Transverse colon (tissue), 4 donors: Measurements from ENCODE around the gene POLR3GL. TPM values are rescaled to one million over a fixed set of nuclear protein-coding genes. Genes with fewer than 3 reads are reported as not detected.

ENCODE experiments used
- DNase-seq: peaks from one replicate; pipeline ENCODE4 v3.0.0-alpha.2; 2019
- H3K27ac ChIP-seq, 4 donors: fragments of 200-600 bp; sonication (generic); 2 replicates each; pipeline ENCODE4 v1.5.1; 2016 to 2018; ENCODE audit warnings: inconsistent platforms in 4 of 4
- H3K27me3 ChIP-seq: fragments of 200-600 bp; sonication (generic); 2 replicates; pipeline ENCODE4 v1.5.1; 2017; ENCODE audit warnings: inconsistent platforms
- H3K36me3 ChIP-seq, 4 donors: fragments of 200-600 bp; sonication (generic); 2 replicates each; pipeline ENCODE4 v1.5.1; 2017 to 2019; ENCODE audit warnings: inconsistent platforms in 4 of 4
- H3K4me1 ChIP-seq, 4 donors: fragments of 200-600 bp; sonication (generic); 2 replicates each; pipeline ENCODE4 v1.5.1; 2017 to 2020; ENCODE audit warnings: inconsistent platforms in 4 of 4
- H3K4me3 ChIP-seq, 4 donors: fragments of 200-600 bp; sonication (generic); 1 replicate in 1 of 4; 2 replicates in 3 of 4; pipeline versions ENCODE4 v1.5.1 to v1.6.1; 2017 to 2019; ENCODE audit warnings: inconsistent platforms in 4 of 4
- H3K9me3 ChIP-seq, 2 donors: fragments of 200-600 bp; sonication (generic); 2 replicates each; pipeline ENCODE4 v1.5.1; 2017 to 2019; ENCODE audit warnings: inconsistent platforms in 2 of 2
- CTCF ChIP-seq, 5 experiments: fragments of 200-600 bp in 3 of 5; fragments of 450-650 bp in 2 of 5; sonication (generic) in 3 of 5; IDR thresholded peaks; 1 replicate in 2 of 5; 2 replicates in 3 of 5; pipeline ENCODE4 v1.5.1; 2016 to 2017; ENCODE audit warnings: antibody characterized with exemption in 5 of 5, inconsistent platforms in 3 of 5, mild to moderate bottlenecking in 2 of 5, moderate library complexity in 1 of 5
- EP300 ChIP-seq: sonication (generic); formaldehyde crosslinking; IDR thresholded peaks from one replicate; pipeline ENCODE4 v1.6.1; 2017; ENCODE audit warnings: antibody characterized with exemption, low read depth
- POLR2A ChIP-seq: fragments of 450-650 bp; IDR thresholded peaks from one replicate; pipeline ENCODE4 v1.6.1; 2016; ENCODE audit warnings: antibody characterized with exemption, mild to moderate bottlenecking, moderate library complexity
- POLR2AphosphoS5 ChIP-seq, 3 donors: sonication (generic); formaldehyde crosslinking; IDR thresholded peaks; one replicate each; pipeline ENCODE4 v1.6.1; 2016; ENCODE audit warnings: antibody characterized with exemption in 3 of 3
- WGBS, 2 donors: methylation state at CpG; one replicate each; pipeline ENCODE4 v1.1.5; 2018; ENCODE audit warnings: low coverage in 1 of 2; 5-methylcytosine and 5-hydroxymethylcytosine counted together
- in situ Hi-C, 4 donors: fragments of 200-750 bp; cut with MboI; loops; one replicate each; pipeline versions ENCODE4 v1.15.0 to v1.15.1; 2017; ENCODE audit warnings: low sequenced_read_pairs in 3 of 4, low pct_ligation_motif_present in 1 of 4, low pct_unique_long_range_greater_than_20kb in 1 of 4
- intact Hi-C: fragments of 100-400 bp; cut with DNase I; formaldehyde crosslinking; loops from one replicate; pipeline ENCODE4 v1.15.1; 2023; ENCODE audit warnings: low total_unique reads
- total RNA-seq, 4 donors: library from RNA; depleted of rRNA; stranded (reverse); fragments of >200 nt; gene quantifications; one replicate each; pipeline ENCODE4 v1.1.0, GENCODE V29; 2016

The POLR3GL gene
- total RNA-seq, 4 donors from 2014 or later, result 1.2 to 23.7 (median 14.4) TPM

- Histone ChIP-seq H3K27ac (peak overlapping the region; percentile 87 to 95 (median 90)), H3K9me3 (no peaks in the 10 kb centered on the region), H3K27me3 (peaks cover 36% of the 10 kb centered on the region), H3K4me1 (peaks cover 31 to 84% (median 64%) of the 10 kb centered on the region in 4 donors), H3K36me3 (no peaks in the 10 kb centered on the region), H3K4me3 (no peak overlapping the region)
- intact Hi-C loops, result loop anchor here (2.0 kb wide), 1 partner anchor 41 kb away; the partner anchor contains the start of gene PEX11B
- TF ChIP-seq EP300 (no peak), CTCF (IDR thresholded peaks at IDR 0.05) (no peak), POLR2A (no peak), POLR2AphosphoS5 (IDR thresholded peaks at IDR 0.05) (no peak)
- DNase-seq, result no peak
- in situ Hi-C loops, result no loop called here
Measured at GRCh38 chr1:145959333-145959732, 5.2 kb upstream of the POLR3GL start.

GRCh38 chr1:145959957-145960467 lies 4.5 kb upstream of the POLR3GL start:
- no peaks in the 10 kb centered on the region for H3K36me3 ChIP-seq
- no peaks in the 10 kb centered on the region for H3K9me3 ChIP-seq
- peaks cover 36% of the 10 kb centered on the region for H3K27me3 ChIP-seq
- 6% methylated on average over 9 of the region's 12 CpGs; no CpG with 5 or more reads in 1 of the 2 donors for whole genome bisulfite sequencing, 2 donors
- DNase-seq, result no peak
- peak overlapping the region; percentile 87 to 95 (median 90) for H3K27ac ChIP-seq
- no peak for TF ChIP-seq POLR2A
- no peak for TF ChIP-seq EP300
- TF ChIP-seq POLR2AphosphoS5 (IDR thresholded peaks at IDR 0.05), result no peak
- TF ChIP-seq CTCF (IDR thresholded peaks at IDR 0.05), result no peak
- in situ Hi-C loops, result no loop called here
- intact Hi-C loops, result loop anchor here (2.0 kb wide), 1 partner anchor 41 kb away; the partner anchor contains the start of gene PEX11B
- H3K4me3 ChIP-seq, result peak overlapping the region; percentile 42 to 67 (median 47)
- peaks cover 31 to 77% (median 58%) of the 10 kb centered on the region in 4 donors for H3K4me1 ChIP-seq

GRCh38 chr1:145960468-145961108 lies 3.9 kb upstream of the POLR3GL start:
- Histone ChIP-seq H3K4me1 (peaks cover 31 to 77% (median 55%) of the 10 kb centered on the region in 4 donors), H3K9me3 (no peaks in the 10 kb centered on the region), H3K27me3 (peaks cover 36% of the 10 kb centered on the region), H3K4me3 (peak overlapping the region; percentile 42 to 67 (median 47)), H3K27ac (peak overlapping the region; percentile 87 to 95 (median 90)), H3K36me3 (no peaks in the 10 kb centered on the region)
- DNase-seq, result peak; percentile 77
- TF ChIP-seq POLR2AphosphoS5 (IDR thresholded peaks at IDR 0.05), result peak; percentile 73 to 78 (median 78)
- TF ChIP-seq POLR2A, result peak; percentile 59
- TF ChIP-seq CTCF (IDR thresholded peaks at IDR 0.05), result peak in 3 of 5 experiments; percentile 13 to 17 (median 13)
- no peak for TF ChIP-seq EP300
- 1% methylated on average over 15 of the region's 44 CpGs; no CpG with 5 or more reads in 1 of the 2 donors for WGBS, 2 donors
- in situ Hi-C loops (no loop called here), intact Hi-C loops (no loop called here)

- in situ Hi-C loops, result no loop called here
- H3K4me3 ChIP-seq, result peak overlapping the region; percentile 42 to 67 (median 47)
- WGBS, 2 donors, result 1% methylated on average over 22 of the region's 22 CpGs; no CpG with 5 or more reads in 1 of the 2 donors
- H3K4me1 ChIP-seq, result peaks cover 29 to 75% (median 51%) of the 10 kb centered on the region in 4 donors
- no peak for DNase-seq
- H3K27me3 ChIP-seq, result peaks cover 36% of the 10 kb centered on the region
- no peaks in the 10 kb centered on the region for H3K9me3 ChIP-seq
- intact Hi-C loops, result no loop called here
- peak overlapping the region; percentile 87 to 95 (median 90) for H3K27ac ChIP-seq
- TF ChIP-seq POLR2AphosphoS5 (IDR thresholded peaks at IDR 0.05) (no peak), POLR2A (no peak), CTCF (IDR thresholded peaks at IDR 0.05) (no peak), EP300 (no peak)
- no peaks in the 10 kb centered on the region for H3K36me3 ChIP-seq
Measured at GRCh38 chr1:145961109-145961424, 3.4 kb upstream of the POLR3GL start.
